GM12891 (cell line): ENCODE data around the gene SND1.

Experiments used
- DNase-seq: peaks from one replicate; pipeline ENCODE4 v3.0.0; 2011; ENCODE audit warnings: low spot score; ENCODE audit not compliant: insufficient read length
- FAIRE-seq: peaks from 2 replicates; lab custom pipeline; 2011; peaks lifted over from hg19 to GRCh38; lab: Jason Lieb, UNC
- PAX5 ChIP-seq: IDR thresholded peaks from 2 replicates; pipeline ENCODE4 v1.6.1; 2011; ENCODE audit warnings: low read length, moderate library complexity, mild to moderate bottlenecking; ENCODE audit not compliant: insufficient read depth, severe bottlenecking
- POLR2A ChIP-seq: IDR thresholded peaks from 2 replicates; pipeline ENCODE4 v1.6.1; 2011; ENCODE audit warnings: low read depth, low read length, control low read depth
- POLR2AphosphoS5 ChIP-seq: IDR thresholded peaks from 2 replicates; pipeline ENCODE4 v1.6.1; 2011; ENCODE audit warnings: low read depth, low read length, control low read depth
- POU2F2 ChIP-seq: IDR thresholded peaks from 2 replicates; pipeline ENCODE4 v1.6.1; 2011; ENCODE audit warnings: low read depth, mild to moderate bottlenecking, control low read depth, low read length, moderate library complexity
- SPI1 ChIP-seq: IDR thresholded peaks from 2 replicates; pipeline ENCODE4 v1.6.1; 2011; ENCODE audit warnings: low read depth, low read length, control low read depth
- TAF1 ChIP-seq: IDR thresholded peaks from 2 replicates; pipeline ENCODE4 v1.6.1; 2011; ENCODE audit warnings: low read depth, low read length, control low read depth

SND1 gene

DNA sequence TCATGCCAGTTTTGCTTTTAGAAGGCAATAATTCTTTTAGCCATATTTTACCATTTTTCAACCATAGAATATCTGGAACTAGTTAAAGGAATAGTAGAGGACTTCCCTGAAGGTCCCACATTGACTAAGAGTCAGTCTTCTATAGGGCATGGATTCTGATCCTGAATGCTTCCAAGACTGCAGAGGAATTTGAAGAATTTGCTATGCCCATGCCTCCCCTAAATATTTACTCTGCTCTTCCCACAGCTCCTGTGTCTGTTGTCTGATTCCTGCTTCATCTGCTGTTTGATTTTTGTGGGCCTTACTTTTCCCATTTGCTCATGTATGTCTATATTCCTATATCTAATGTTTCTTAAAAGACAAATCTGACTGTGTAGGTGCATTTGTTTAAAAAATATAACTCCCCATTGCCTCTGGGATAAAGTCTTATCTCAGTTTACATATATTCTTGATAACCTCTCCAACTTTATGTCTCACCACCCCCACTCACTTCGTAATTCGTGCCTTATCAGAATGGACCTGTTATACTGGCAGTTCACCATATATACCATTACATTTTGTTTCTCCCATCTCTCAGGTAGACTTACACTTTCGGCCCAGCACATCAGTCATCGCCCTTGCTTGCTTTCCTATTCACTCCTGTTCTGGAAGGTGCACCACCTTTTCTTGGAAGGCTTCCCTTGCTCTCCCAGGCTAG is 345.4 kb downstream of the SND1 start:
- TF ChIP-seq POU2F2 (no peak), TAF1 (no peak), POLR2AphosphoS5 (no peak), PAX5 (no peak), POLR2A (no peak), SPI1 (no peak)
- FAIRE-seq (no peak), DNase-seq (no peak)

DNA sequence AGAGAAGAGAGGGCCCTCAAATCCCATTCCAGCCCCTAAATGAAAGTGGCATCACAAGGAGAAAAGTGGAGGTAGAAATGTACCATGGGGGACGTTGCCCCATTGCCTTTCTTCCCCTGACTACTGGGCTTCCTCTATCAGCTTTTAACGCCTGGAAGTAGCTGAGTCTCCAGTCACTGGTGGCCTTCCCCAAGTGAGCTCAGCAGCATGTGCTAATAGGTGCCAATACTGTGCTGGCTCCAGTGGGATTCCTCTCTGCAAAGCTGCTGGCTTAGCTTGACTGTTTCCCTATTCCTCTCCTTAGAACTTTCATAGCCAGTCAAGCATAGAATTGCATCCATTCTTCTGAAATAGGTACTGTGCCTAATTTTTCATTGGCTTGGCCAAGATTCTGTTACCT is 346.7 kb downstream of the SND1 start:
- DNase-seq (no peak), FAIRE-seq (no peak)
- TF ChIP-seq POLR2A (no peak), SPI1 (no peak), POLR2AphosphoS5 (no peak), PAX5 (no peak), POU2F2 (no peak), TAF1 (no peak)

DNA sequence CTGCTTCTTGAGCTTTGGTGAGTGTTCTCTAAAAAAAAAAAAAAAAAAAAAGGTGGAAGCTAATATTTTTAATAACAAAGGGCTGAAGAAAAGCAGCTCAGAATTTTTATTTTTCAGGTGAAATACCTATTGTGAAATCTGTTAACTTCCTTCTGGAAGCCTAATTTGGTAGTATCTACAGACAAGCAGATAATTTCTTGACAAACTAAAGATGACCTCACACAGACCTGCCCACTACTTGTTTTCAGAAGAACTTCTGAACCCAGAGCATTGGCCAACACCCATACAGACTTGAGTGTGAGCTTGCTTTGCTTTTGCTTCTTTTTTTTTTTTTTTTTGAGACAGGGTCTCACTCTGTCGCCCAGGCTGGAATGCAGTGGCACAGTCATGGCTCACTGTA is 348.1 kb downstream of the SND1 start:
- TF ChIP-seq PAX5 (no peak), POLR2A (no peak), SPI1 (no peak), POU2F2 (no peak), TAF1 (no peak)
- FAIRE-seq = no peak
- no peak for DNase-seq

DNA sequence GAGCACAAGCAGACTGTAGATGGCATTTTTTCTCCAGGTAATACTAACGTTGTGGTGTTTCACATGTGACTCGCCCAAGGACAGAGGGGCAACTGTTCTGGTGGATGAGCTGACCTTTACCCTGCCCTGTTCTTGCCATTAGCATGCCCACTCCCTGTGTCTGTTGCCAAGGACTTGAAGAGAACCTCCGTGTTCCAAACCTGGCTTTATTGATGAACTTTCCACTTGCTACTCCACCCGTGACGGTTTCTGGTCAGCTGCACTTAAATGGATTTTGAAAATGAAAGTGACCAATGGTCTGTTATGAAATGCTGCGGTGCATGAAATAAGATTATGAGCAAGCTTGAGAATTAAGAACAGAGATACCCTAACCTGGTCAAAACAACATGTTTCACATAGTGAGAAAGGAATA is 348.9 kb downstream of the SND1 start:
- FAIRE-seq (no peak), DNase-seq (no peak)
- TF ChIP-seq POU2F2 = no peak
- TF ChIP-seq PAX5 = peak; percentile 94
- no peak for TF ChIP-seq TAF1

DNA sequence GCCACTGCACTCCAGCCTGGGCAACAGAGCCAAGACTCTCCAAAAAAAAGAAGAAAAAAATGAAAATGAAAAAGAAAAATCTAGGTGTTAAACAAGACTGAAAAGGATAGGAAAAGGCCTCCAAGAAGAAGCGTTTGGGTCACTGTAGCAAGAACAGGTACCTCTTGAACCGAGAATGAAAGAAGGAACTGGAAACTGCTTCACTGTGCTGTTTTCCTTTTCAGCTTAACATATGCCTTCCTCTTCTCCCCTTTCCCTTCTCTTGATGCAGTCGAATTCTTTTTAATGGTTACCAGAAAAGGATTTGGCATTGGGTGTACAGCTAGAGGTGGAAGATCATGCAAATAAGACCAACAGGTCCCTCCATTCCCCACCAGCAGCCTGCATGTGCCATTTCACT is 351.2 kb downstream of the SND1 start:
- TF ChIP-seq SPI1 (peak; percentile 93), TAF1 (no peak), POLR2A (no peak), POU2F2 (no peak)
- FAIRE-seq (no peak), DNase-seq (no peak)

DNA sequence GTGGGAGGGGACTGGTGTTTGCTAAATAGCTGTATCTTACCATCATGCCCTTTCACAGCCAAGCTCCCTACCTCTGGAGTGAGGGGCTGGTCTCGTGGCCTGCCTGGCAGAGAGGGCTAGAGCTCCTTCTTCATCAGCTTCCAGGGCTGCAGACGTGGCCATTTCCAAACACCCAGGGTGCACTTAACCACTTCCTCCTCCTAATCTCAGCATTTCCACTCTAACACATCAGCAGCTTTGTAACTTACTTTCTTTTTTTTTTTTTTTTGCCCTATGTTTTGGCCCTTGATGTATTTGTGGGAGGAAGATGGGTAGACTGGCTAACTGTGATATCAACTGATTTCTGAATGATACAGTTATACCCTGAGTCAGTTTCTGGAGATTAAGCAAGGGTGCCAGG is 351.8 kb downstream of the SND1 start:
- no peak for TF ChIP-seq POU2F2
- no peak for TF ChIP-seq SPI1
- no peak for TF ChIP-seq PAX5
- TF ChIP-seq POLR2A = no peak
- TF ChIP-seq TAF1 = no peak
- no peak for TF ChIP-seq POLR2AphosphoS5
- FAIRE-seq (no peak), DNase-seq (no peak)

DNA sequence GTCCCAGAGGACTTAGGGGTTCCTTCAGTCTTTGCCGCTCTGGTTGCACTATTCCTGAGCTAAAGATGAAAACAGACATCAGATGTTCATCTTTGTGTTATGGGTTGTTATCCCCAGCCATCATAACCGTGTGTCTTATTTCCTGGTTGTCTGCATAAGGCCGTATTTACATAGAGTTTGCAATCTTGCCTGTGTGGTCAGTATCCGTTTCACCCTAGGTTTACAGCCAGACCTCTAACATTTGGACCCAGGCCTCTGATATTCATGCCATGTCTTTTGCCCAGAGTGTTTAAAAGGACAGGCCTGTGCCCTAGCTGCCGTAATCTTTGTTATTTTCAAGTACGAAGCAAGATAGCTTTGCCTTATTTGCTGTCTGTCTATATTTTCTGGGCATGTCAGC is 352.6 kb downstream of the SND1 start:
- TF ChIP-seq TAF1 = no peak
- no peak for TF ChIP-seq POLR2A
- TF ChIP-seq POU2F2 = no peak
- no peak for TF ChIP-seq PAX5
- no peak for TF ChIP-seq POLR2AphosphoS5
- no peak for TF ChIP-seq SPI1
- DNase-seq (no peak), FAIRE-seq (no peak)

DNA sequence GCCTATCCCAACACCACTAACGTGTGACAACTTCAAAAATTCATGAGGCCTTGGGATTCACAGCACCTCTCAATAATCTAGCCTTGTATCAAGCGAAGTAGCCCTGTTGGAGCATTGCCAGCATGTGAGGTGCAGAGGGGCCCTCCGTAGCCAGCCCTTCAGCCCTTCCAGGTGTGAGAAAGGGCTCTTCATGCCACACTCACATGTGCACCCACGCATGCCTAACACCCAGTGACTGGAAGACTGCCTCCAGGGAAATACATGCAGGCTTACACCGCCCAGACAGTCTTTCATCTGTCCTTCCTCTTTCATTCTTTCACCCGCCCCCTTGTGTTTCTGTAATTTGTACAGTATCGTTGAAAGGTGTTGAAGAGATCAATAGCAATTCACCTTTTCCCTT is 353.1 kb downstream of the SND1 start:
- DNase-seq (no peak), FAIRE-seq (no peak)
- no peak for TF ChIP-seq POU2F2
- TF ChIP-seq PAX5 = no peak
- no peak for TF ChIP-seq SPI1
- TF ChIP-seq POLR2AphosphoS5 = no peak
- no peak for TF ChIP-seq TAF1
- no peak for TF ChIP-seq POLR2A

DNA sequence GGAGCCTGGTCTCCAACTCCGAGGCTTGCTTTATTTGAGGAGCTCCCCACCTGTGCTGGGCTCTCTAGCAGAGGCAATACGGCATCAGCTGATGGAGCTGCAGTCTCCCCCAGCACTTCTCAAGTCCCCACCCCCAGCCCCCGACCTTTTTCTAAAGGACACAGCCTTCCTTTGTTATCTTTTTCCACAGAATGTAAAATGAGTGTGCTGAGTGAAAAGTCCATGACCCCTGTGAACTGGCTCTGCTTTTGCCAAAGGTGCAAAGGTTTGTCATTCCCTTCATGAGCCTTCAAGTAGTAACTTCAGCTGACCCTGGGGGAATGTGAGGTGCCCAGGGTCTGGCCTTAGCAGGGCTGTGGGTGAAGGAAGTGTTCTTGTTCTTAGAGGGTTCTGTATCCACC is 353.8 kb downstream of the SND1 start:
- FAIRE-seq (no peak), DNase-seq (no peak)
- no peak for TF ChIP-seq SPI1

DNA sequence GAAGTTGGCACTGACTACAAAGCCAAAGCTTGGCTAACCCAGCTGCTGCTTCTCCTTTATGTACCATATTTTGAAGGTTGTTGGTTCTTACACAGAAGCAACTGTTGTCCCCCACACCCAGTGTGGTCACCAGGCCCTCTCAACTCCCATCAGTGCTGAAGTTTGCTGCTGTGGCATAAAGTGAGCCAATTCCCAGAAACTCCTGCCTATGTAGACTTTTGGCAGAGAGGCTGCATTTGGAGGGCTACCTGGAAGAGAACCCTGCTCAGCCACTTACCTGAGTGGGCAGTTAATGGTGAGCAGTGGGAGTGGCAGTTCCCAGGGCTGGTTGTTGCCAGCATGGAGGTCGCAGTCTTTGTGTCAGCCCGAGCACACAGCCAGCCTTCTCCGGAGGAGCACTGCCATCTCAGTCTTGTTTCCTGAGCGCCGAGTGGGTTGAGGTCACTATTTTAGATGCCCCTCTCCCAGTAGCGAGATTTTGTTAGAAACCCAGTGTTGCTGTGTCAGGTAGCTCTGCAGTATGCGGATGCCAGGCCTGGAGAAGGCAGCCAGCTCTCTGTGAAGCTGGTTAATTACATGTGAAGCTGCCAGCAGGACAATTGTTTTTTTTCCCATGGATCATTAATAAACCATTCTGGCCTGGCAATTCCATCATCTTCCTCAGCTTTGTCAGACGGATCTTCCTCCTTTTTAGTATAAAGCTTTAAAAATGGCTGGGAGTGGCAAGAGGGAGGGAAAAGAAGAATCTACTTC is 354.7 kb downstream of the SND1 start:
- TF ChIP-seq POU2F2 (no peak), PAX5 (no peak), SPI1 (no peak), POLR2AphosphoS5 (no peak), TAF1 (no peak), POLR2A (no peak)
- FAIRE-seq = no peak
- DNase-seq = no peak
